Amniotic epithelial cell (primary cell): ENCODE data around the gene CTXND2.
A peak's percentile ranks its signal among the peaks of the same experiment; 100 is the strongest.
"Not testable (repeated sequence)": the region's sequence is repeated elsewhere in the genome, so short reads cannot be mapped to it uniquely, and the experiment has no call there.

ENCODE experiments used
- DNase-seq: peaks from one replicate; pipeline ENCODE4 v3.0.0-alpha.2; 2010; ENCODE audit warnings: low read depth

CTXND2 gene

GRCh38 chr1:150887018-150887417 is at the start of gene CTXND2:
Gene CTXND2, plus strand, starts transcription at chr1:150887136. Its CDS starts 25,179 bp downstream, at chr1:150912315.
- peak; percentile 97 for DNase-seq

- DNase-seq = not testable (repeated sequence)
These were observed 46.1 kb upstream of the CTXND2 start for GRCh38 chr1:150840850-150841249.

GRCh38 chr1:150841626-150842025 is 45.3 kb upstream of the CTXND2 start:
- DNase-seq = no peak

- no peak for DNase-seq
These were observed 44.6 kb upstream of the CTXND2 start for GRCh38 chr1:150842343-150842742.

GRCh38 chr1:150842964-150843363 is 44.0 kb upstream of the CTXND2 start:
- no peak for DNase-seq

GRCh38 chr1:150843474-150843873 is 43.5 kb upstream of the CTXND2 start:
- DNase-seq = no peak

GRCh38 chr1:150846473-150847146 is 40.3 kb upstream of the CTXND2 start:
- no peak for DNase-seq

- not testable (repeated sequence) for DNase-seq
These were observed 36.1 kb upstream of the CTXND2 start for GRCh38 chr1:150850801-150851362.

GRCh38 chr1:150852734-150853133 is 34.2 kb upstream of the CTXND2 start:
- DNase-seq = not testable (repeated sequence)

GRCh38 chr1:150863724-150864123 is 23.2 kb upstream of the CTXND2 start:
- peak; percentile 30 for DNase-seq

GRCh38 chr1:150864200-150864599 is 22.7 kb upstream of the CTXND2 start:
- not testable (repeated sequence) for DNase-seq

- DNase-seq = no peak
These were observed 17.3 kb upstream of the CTXND2 start for GRCh38 chr1:150869683-150870082.

GRCh38 chr1:150872572-150872971 is 14.4 kb upstream of the CTXND2 start:
- no peak for DNase-seq

GRCh38 chr1:150873521-150873920 is 13.4 kb upstream of the CTXND2 start:
- no peak for DNase-seq

GRCh38 chr1:150874455-150875196 is 12.3 kb upstream of the CTXND2 start:
- no peak for DNase-seq

GRCh38 chr1:150875197-150876118 is 11.5 kb upstream of the CTXND2 start:
- DNase-seq = peak; percentile 28

GRCh38 chr1:150876119-150876454 is 10.8 kb upstream of the CTXND2 start:
- peak; percentile 65 for DNase-seq

GRCh38 chr1:150878931-150879330 is 8.0 kb upstream of the CTXND2 start:
- DNase-seq = peak; percentile 22

- peak; percentile 99 for DNase-seq
These were observed 5.4 kb upstream of the CTXND2 start for GRCh38 chr1:150881331-150882070.

GRCh38 chr1:150883121-150883520 is 3.8 kb upstream of the CTXND2 start:
- not testable (repeated sequence) for DNase-seq

GRCh38 chr1:150888727-150889126 is 1.8 kb downstream of the CTXND2 start:
- no peak for DNase-seq
